Measurements from ENCODE around the gene IL17RA.

The IL17RA gene

DNA sequence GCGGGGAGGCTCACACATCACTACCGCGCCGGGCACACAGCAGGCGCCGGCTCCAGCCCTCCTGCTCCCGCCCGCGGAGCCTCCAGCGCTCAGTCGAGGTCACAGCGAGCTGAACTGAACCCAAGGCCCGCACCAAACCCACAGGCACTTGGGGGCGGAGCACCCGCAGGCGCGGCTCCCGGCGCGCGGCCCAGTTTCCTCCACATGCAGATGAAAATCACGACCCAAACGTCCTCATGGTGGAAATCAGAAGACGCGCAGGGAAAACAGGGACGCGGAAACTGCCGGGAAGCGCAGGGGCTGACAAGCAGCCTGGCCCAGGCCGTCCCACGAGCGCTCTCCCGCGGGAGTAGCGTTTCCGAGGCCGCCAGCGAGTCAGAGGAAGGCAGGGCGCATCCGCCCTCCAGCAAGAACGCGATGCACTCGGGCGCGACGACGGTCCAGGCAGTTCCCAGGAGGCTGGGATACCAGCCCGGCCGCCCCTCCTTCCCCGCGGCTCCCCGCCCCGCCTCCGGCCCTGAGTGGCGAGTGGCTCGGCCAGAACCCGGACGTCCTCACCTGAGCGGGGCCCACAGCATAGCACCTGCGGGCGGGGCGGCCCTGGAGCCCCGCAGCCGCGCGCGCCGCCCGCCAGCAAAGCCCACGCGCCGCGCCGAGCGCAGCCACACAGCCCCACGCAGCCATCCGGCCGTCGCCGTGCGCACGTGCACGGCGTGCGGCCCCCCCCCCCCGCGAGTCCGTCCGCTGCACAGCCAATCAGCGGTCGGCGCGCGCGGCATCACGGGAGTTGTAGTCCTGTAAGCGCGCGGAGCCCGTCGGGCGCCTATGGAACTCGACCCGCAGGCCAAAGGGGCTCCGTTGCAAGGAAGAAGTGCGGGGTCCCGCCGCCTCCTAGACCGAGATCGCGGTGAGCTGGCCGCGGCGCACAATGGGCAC lies 74.0 kb downstream of the IL17RA start, which contains the start of gene HDHD5 (continued):
- TF ChIP-seq, protein P1, sequence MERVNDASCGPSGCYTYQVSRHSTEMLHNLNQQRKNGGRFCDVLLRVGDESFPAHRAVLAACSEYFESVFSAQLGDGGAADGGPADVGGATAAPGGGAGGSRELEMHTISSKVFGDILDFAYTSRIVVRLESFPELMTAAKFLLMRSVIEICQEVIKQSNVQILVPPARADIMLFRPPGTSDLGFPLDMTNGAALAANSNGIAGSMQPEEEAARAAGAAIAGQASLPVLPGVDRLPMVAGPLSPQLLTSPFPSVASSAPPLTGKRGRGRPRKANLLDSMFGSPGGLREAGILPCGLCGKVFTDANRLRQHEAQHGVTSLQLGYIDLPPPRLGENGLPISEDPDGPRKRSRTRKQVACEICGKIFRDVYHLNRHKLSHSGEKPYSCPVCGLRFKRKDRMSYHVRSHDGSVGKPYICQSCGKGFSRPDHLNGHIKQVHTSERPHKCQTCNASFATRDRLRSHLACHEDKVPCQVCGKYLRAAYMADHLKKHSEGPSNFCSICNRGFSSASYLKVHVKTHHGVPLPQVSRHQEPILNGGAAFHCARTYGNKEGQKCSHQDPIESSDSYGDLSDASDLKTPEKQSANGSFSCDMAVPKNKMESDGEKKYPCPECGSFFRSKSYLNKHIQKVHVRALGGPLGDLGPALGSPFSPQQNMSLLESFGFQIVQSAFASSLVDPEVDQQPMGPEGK (tag by site-specific recombination; IDR thresholded peaks at IDR 0.05) = peak; percentile 80; the same call in 1 of the 2 replicates
- TF ChIP-seq AEBP2 (tag by site-specific recombination; IDR thresholded peaks at IDR 0.05; ENCODE audit: borderline replicate concordance) (no peak), ZNF121 (tag by site-specific recombination; IDR thresholded peaks at IDR 0.05) (no peak), KLF10 (tag by site-specific recombination; IDR thresholded peaks at IDR 0.05) (0 out of 2 replicates have a peak, but pooled peaks have one; percentile 10), ZNF623 (tag by site-specific recombination; IDR thresholded peaks at IDR 0.05) (no peak), SALL2 (tag by site-specific recombination; IDR thresholded peaks at IDR 0.05; ENCODE audit: borderline replicate concordance) (no peak), ZNF302 (tag by site-specific recombination; IDR thresholded peaks at IDR 0.05; ENCODE audit: low read depth) (no peak), SP7 (tag by site-specific recombination; IDR thresholded peaks at IDR 0.05) (peak; percentile 78), ZNF626 (tag by site-specific recombination; IDR thresholded peaks at IDR 0.05) (no peak), ZNF670 (tag by site-specific recombination; IDR thresholded peaks at IDR 0.05; ENCODE audit: low read depth) (no peak), ZNF785 (tag by site-specific recombination; IDR thresholded peaks at IDR 0.05) (no peak; the same call in 1 of the 2 replicates), ZNF280C (tag by site-specific recombination; IDR thresholded peaks at IDR 0.05) (no peak), ZNF404 (tag by site-specific recombination; IDR thresholded peaks at IDR 0.05) (no peak), ZNF473 (tag by site-specific recombination; IDR thresholded peaks at IDR 0.05) (no peak), YY1 (tag by site-specific recombination; IDR thresholded peaks at IDR 0.05) (peak; percentile 41; the same call in 1 of the 2 replicates), ZNF658 (tag by site-specific recombination; IDR thresholded peaks at IDR 0.05) (no peak), ZNF274 (IDR thresholded peaks at IDR 0.05; ENCODE audit: low read length) (no peak), ZNF274 (tag by site-specific recombination; IDR thresholded peaks at IDR 0.05; ENCODE audit: borderline replicate concordance) (no peak), HOXA7 (CRISPR knock-in tag; IDR thresholded peaks at IDR 0.05; ENCODE audit: borderline replicate concordance) (no peak), ZNF335 (tag by site-specific recombination; conservative IDR thresholded peaks at IDR 0.05) (peak; percentile 83), ZNF596 (tag by site-specific recombination; IDR thresholded peaks at IDR 0.05) (no peak), ZNF174 (tag by site-specific recombination; IDR thresholded peaks at IDR 0.05) (no peak), INSM2 (tag by site-specific recombination; IDR thresholded peaks at IDR 0.05) (peak; percentile 49; the same call in 1 of the 2 replicates), KLF16 (tag by site-specific recombination; IDR thresholded peaks at IDR 0.05) (peak; percentile 93; the same call in 1 of the 2 replicates)
- TF ChIP-seq, protein P2, sequence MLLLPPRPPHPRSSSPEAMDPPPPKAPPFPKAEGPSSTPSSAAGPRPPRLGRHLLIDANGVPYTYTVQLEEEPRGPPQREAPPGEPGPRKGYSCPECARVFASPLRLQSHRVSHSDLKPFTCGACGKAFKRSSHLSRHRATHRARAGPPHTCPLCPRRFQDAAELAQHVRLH (tag by site-specific recombination; IDR thresholded peaks at IDR 0.05) = no peak
- TF ChIP-seq, protein P3, sequence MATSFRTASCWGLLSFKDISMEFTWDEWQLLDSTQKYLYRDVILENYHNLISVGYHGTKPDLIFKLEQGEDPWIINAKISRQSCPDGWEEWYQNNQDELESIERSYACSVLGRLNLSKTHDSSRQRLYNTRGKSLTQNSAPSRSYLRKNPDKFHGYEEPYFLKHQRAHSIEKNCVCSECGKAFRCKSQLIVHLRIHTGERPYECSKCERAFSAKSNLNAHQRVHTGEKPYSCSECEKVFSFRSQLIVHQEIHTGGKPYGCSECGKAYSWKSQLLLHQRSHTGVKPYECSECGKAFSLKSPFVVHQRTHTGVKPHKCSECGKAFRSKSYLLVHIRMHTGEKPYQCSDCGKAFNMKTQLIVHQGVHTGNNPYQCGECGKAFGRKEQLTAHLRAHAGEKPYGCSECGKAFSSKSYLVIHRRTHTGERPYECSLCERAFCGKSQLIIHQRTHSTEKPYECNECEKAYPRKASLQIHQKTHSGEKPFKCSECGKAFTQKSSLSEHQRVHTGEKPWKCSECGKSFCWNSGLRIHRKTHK (tag by site-specific recombination; IDR thresholded peaks at IDR 0.05) = no peak
- TF ChIP-seq, protein P4, sequence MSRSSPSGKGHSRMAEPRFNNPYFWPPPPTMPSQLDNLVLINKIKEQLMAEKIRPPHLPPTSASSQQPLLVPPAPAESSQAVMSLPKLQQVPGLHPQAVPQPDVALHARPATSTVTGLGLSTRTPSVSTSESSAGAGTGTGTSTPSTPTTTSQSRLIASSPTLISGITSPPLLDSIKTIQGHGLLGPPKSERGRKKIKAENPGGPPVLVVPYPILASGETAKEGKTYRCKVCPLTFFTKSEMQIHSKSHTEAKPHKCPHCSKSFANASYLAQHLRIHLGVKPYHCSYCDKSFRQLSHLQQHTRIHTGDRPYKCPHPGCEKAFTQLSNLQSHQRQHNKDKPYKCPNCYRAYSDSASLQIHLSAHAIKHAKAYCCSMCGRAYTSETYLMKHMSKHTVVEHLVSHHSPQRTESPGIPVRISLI (tag by site-specific recombination; IDR thresholded peaks at IDR 0.05) = no peak
